ENCODE measurements around the gene HNRNPUL1.

HNRNPUL1 gene

DNA sequence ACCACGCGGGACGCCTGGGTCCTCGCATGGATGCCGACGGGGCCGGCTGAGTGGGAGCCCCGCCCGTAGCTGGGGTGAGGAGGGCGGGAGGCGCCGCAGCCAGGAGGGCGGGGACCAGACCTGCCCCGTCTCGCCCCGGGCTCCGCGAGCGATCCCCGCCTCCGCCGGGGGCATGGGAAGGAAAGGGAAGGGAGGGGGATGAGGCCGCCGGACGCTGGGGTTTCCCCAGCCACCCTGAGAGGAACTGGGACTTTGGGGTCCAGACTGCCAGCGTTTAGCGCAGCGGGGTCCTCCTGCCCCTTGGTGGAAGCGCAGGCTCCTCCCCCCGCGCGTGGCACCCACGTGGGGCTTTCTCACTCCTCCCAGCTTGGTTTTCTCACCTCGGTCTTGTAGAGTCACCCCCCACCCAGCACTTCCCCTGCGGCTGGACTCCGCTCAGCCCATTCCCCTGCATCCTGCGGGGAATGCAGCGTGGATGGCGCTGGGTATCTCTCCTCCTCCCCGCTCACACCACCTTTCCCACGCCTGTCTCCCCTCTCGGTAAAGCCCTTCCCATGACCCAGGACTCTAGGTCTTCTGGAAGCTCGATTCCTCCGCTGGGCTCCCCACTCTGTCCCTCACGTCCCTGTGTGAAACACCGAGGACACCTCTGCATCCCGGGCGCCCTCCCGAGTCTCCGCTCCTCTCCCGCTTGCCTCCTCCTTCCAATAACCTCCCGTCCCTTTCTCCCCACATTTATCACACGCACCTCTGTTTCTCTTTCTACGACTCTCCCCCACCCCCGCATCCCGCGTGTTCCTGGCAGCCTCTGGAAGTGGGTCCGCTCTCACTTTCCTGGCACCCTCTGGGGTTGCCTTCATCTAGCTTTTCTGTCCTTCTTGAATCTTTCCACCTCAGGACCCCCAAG, 87.4 kb downstream of the HNRNPUL1 start:
- TF ChIP-seq, protein P1, sequence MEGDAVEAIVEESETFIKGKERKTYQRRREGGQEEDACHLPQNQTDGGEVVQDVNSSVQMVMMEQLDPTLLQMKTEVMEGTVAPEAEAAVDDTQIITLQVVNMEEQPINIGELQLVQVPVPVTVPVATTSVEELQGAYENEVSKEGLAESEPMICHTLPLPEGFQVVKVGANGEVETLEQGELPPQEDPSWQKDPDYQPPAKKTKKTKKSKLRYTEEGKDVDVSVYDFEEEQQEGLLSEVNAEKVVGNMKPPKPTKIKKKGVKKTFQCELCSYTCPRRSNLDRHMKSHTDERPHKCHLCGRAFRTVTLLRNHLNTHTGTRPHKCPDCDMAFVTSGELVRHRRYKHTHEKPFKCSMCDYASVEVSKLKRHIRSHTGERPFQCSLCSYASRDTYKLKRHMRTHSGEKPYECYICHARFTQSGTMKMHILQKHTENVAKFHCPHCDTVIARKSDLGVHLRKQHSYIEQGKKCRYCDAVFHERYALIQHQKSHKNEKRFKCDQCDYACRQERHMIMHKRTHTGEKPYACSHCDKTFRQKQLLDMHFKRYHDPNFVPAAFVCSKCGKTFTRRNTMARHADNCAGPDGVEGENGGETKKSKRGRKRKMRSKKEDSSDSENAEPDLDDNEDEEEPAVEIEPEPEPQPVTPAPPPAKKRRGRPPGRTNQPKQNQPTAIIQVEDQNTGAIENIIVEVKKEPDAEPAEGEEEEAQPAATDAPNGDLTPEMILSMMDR (IDR thresholded peaks at IDR 0.05; ENCODE audit: low read depth, low read length, missing control alignments), result no peak
- in situ Hi-C loops (cut with HindIII; ENCODE audit: low sequenced_read_pairs), result no loop called here
- H3K4me3 ChIP-seq (ENCODE audit: low read depth, low read length), result peak overlapping the region; percentile 86
- no peak for DNase-seq (ENCODE audit: low read depth)

- no peak for DNase-seq (ENCODE audit: low read depth)
- in situ Hi-C loops (cut with HindIII; ENCODE audit: low sequenced_read_pairs), result no loop called here
Observed at GRCh38 chr19:41352279-41352608, 88.1 kb downstream of the HNRNPUL1 start.

DNA sequence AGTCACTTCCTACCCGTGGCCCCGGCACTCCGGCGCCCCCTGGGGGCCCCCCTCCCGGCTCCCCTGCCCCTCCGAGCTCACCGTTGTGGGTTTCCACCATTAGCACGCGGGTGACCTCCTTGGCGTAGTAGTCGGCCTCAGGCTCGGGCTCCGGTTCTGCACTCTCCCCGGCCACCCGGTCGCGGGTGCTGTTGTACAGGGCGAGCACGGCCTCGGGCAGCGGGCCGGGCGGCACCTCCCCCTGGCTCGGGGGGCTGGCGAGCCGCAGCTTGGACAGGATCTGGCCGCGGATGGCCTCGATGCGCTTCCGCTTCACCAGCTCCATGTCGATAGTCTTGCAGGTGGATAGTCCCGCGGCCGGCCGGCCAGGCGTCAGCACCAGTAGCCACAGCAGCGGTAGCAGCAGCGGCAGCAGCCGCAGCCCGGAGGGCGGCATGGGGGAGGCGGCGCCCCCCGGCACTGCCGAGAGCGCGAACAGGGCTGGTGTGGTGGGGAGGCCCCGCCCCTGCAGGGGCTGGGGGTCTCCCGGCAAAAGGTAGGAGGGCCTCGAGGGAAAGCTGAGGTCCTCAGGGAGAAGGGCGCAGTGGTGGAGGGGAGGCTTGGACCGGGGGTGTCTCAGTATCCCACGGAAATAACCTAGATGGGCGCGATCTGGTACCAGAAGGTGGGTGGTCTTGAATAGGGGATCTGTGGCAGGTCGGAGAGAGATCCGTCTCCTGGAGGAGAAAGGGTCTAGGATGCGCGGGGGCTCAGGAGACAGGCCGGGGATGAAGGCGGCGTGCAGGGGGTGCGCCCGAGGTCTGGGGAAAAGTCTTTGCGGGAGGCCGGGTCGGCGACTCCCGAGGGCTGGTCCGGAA, 88.7 kb downstream of the HNRNPUL1 start:
- peak overlapping the region; percentile 86 for H3K4me3 ChIP-seq (ENCODE audit: low read depth, low read length)
- no peak for DNase-seq (ENCODE audit: low read depth)
- TF ChIP-seq, protein P1 (IDR thresholded peaks at IDR 0.05; ENCODE audit: low read depth, low read length, missing control alignments), result peak; percentile 52
- in situ Hi-C loops (cut with HindIII; ENCODE audit: low sequenced_read_pairs), result no loop called here

More at GRCh38 chr19:41352279-41352608, 88.1 kb downstream of the HNRNPUL1 start:
- H3K4me3 ChIP-seq (ENCODE audit: low read depth, low read length), result peak overlapping the region; percentile 86
- TF ChIP-seq, protein P1 (IDR thresholded peaks at IDR 0.05; ENCODE audit: low read depth, low read length, missing control alignments), result no peak

DNA sequence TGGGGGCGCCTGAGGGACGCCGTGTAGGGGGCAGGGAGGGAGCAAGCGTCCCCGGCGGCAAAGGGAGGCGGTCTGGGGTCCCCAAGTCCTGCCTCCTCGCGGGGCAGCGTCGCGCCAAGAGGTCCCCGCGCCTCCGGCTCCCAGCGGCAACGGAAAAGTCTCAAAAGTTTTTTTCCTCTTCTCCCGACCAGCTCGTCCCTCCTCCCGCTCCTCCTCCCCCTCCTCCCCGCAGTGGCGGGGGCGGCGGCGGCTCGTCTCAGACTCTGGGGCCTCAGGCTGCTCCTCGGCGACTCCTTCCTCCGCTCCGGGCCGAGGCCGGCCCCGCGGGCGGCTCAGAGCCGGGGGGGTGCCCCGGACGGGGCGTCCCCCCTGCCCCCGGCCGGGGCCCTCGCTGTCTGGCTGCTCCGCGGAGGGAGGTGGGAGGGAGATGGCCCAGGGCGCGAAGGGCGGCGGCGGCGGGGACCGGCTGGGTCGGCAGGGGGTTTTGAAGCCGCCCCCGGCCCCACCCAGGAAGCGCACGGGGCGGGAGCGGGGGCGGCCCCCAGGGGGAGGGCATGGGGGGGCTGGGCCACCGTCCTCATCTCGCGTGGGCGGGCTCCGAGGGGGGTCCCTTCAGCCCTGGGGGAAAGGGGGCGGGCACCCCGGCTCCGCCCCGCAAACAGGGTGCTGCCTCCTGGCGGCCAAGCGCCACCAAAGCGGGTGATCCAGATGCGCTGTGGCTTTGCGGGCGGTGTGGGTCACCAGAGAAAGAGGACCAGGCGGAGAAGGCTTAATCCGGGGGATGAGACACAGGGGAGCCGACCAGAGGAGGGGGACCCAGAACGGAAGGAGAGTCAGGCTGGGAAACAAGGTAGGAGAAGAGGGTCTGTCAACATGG, 89.5 kb downstream of the HNRNPUL1 start, which contains the start of gene TGFB1:
TGFB1 (minus strand) TSS at position 457 of the 877 bp plus-strand sequence. CDS start 878 bp downstream, outside the sequence.
- TF ChIP-seq, protein P1 (IDR thresholded peaks at IDR 0.05; ENCODE audit: low read depth, low read length, missing control alignments), result peak; percentile 87
- in situ Hi-C loops (cut with HindIII; ENCODE audit: low sequenced_read_pairs), result no loop called here
- H3K4me3 ChIP-seq (ENCODE audit: low read depth, low read length), result peak within 1 kb of the TSS; percentile 86
- DNase-seq (ENCODE audit: low read depth), result peak; percentile 40

DNA sequence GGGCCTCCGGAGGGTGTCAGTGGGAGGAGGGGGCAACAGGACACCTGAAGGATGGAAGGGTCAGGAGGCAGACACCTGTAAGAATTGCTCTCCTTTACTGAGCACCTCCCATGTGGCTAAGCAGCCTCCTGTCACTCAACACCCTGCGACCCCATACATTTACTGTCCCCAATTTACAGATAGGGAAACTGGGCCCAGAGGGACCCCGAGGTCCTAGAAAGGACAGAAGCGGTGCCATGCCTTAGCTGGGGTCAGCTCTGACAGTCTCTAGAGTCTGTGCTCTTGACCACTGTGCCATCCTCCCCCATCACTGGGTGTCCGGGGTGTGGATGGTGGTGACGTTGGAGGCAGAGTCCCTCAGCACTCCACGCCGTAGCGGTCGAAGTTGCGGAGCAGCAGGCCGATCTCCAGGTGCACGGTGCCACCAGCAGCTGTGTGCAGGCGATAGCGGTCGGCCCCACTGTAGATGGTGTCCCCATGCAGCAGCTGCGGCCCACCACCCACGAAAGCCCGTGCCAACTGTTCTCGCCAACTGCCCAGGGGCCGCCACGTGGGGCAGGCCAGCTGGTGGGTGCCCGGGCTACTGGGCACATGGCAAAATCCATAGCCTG, 90.3 kb downstream of the HNRNPUL1 start:
- TF ChIP-seq, protein P1 (IDR thresholded peaks at IDR 0.05; ENCODE audit: low read depth, low read length, missing control alignments), result no peak
- in situ Hi-C loops (cut with HindIII; ENCODE audit: low sequenced_read_pairs), result no loop called here
- DNase-seq (ENCODE audit: low read depth), result no peak
- peak overlapping the region; percentile 86 for H3K4me3 ChIP-seq (ENCODE audit: low read depth, low read length)

Measured in astrocyte of the cerebellum (primary cell).